SH-SY5Y (cell line): ENCODE data around the gene INF2.

Experiments
- GATA2 ChIP-seq: IDR thresholded peaks from 2 replicates; pipeline ENCODE4 v1.6.1; 2011; ENCODE audit warnings: mild to moderate bottlenecking, low read depth, low read length
- GATA3 ChIP-seq: IDR thresholded peaks from 2 replicates; pipeline ENCODE4 v1.6.1; 2011; ENCODE audit warnings: low read depth, mild to moderate bottlenecking, low read length, moderate library complexity

INF2 gene

GRCh38 chr14:104712881-104713734 is 23.7 kb downstream of the INF2 start:
- TF ChIP-seq GATA3 (no peak), GATA2 (no peak)

GRCh38 chr14:104714066-104714465 is 24.6 kb downstream of the INF2 start:
- TF ChIP-seq GATA3 (no peak), GATA2 (no peak)

DNA sequence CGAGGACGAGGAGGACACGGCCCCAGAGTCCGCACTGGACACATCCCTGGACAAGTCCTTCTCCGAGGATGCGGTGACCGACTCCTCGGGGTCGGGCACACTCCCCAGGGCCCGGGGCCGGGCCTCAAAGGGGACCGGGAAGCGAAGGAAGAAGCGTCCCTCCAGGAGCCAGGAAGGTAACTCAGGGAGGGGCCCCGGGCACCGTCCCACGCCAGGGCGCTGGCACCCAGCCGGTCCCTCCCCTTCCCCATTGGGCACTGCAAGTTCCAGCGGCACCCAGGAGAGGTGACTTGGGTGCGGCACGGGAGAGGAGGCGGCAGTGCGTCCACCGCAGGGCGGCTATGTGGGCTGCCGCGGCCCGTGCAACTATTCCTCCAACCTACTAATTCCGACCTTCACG is 25.3 kb downstream of the INF2 start:
- TF ChIP-seq GATA3: no peak
- TF ChIP-seq GATA2: no peak

DNA sequence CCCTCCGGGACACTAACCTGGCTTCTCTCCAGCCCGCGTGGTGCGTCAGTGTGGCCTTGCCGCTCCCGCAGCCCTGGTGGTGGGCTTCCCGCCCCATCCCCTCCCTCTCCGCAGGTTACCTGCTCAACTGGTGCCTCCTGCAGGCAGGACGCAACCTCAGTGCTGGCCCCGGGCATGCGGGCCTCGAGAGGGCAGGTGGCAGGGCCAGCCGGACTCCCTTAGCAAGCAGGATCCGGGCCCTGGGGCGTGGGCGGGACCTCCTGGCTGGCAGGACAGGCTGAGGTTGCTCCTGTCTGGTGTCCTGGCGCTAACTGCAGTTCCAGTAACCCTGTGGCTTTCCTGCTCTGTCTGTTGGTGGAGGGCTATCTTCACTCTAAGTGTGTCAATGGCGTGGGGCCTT is 26.0 kb downstream of the INF2 start:
- TF ChIP-seq GATA2 (no peak), GATA3 (no peak)

DNA sequence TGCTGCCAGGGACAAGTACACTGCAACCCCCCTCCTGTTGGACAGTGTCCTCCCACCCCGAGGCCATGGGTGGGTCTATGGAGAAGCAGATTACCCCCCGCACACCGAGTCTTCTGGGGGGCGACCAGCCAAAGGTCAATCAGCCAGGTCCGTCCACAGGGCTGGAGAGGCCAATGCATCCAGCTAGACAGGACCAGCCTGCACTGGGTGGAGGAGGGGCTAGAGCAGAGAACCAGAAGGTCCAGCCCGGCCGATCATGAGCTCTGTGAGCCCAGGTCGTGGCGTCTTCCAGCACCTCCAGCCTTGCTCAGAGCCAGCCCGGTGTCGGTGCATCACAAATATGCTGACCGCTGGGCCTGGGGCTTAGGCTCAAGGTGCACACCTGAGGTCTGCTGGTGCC is 26.5 kb downstream of the INF2 start:
- TF ChIP-seq GATA3 (no peak), GATA2 (no peak)

DNA sequence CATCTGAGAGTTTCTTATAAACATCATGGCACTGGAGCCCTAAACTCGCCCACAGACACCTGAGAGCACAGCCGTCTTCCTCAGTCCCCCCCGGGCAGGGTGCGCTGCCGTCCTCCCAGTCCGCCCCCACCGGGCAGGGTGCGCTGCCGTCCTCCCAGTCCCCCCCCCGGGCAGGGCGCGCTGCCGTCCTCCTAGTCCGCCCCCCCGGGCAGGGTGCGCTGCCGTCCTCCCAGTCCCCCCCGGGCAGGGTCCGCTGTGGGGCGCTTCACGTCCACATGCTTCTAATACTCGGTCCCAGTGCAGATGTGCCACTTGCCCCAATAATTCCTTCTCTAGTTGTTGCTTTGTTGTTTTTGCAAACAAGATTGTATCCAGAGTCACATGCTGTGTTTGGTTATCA is 27.7 kb downstream of the INF2 start:
- no peak for TF ChIP-seq GATA2
- no peak for TF ChIP-seq GATA3

DNA sequence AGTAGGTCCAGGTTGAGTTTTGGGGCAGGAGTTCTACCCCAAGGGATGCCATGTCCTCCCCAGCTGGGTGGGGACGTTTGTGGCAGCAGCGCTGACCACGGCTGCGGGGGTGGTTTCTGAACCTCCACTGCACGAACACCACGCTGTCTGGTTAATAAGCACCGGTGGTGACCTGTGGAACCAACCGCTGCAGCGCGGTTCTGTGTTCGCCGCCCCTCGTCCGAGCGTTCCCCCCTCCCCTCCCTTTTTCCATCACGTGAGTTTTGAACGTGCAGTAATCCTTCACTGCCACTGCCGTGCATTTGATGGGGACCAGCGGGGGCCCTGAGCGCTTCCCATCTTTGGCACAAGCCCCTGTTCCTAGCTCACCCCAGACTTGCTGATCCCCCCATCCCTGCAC is 28.2 kb downstream of the INF2 start:
- no peak for TF ChIP-seq GATA3
- no peak for TF ChIP-seq GATA2

DNA sequence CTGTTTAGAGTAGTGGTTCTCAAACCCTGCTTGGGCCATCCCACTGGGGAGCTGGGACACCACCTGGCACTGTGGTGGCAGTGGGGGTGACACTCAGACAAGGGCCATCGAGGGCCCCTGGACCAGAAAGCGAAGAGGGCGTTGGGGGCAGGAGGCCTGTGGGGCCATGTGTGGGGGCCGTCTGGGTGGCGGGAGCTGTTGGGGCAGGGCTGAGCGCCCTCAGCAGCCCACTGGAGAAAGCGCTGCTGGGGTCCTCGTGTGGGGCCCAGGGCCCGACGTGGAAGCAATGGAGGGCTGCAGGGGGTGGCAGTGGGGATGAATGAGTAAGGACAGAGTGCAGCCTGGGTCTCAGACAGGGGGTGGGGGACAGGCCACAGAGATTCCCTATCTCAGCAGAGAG is 28.7 kb downstream of the INF2 start:
- TF ChIP-seq GATA3 (no peak), GATA2 (no peak)

GRCh38 chr14:104718871-104719270 is 29.5 kb downstream of the INF2 start:
- no peak for TF ChIP-seq GATA3
- no peak for TF ChIP-seq GATA2

GRCh38 chr14:104719343-104719742 is 29.9 kb downstream of the INF2 start:
- no peak for TF ChIP-seq GATA3
- no peak for TF ChIP-seq GATA2

- TF ChIP-seq GATA3: no peak
- TF ChIP-seq GATA2: no peak
Observed at GRCh38 chr14:104721505-104722431, 32.4 kb downstream of the INF2 start.

GRCh38 chr14:104722938-104723650 is 33.7 kb downstream of the INF2 start:
- TF ChIP-seq GATA3: no peak
- no peak for TF ChIP-seq GATA2

- no peak for TF ChIP-seq GATA3
- no peak for TF ChIP-seq GATA2
Observed at GRCh38 chr14:104723651-104724406, 34.4 kb downstream of the INF2 start, which contains the start of gene ADSS1. TSS of gene ADSS1 (plus strand) at chr14:104724229. CDS start at chr14:104724271, 42 bp downstream.
